KBM-7 (cell line): ENCODE results near the gene CBARP.

Experiments used
- DNase-seq: peaks from one replicate; pipeline ENCODE4 v3.0.0-alpha.2; 2015
- in situ Hi-C: fragments of 300-500 bp; cut with MboI; formaldehyde crosslinking; loops from 2 replicates; pipeline ENCODE4 v1.14.3; 2020; ENCODE audit warnings: low sequenced_read_pairs, low pct_unique_long_range_greater_than_20kb, mixed read lengths

The CBARP gene

GRCh38 chr19:1232652-1233072 lies 5.1 kb downstream of the CBARP start:
- in situ Hi-C loops: no loop called here

GRCh38 chr19:1231729-1232637 lies 5.8 kb downstream of the CBARP start:
- in situ Hi-C loops: no loop called here
- DNase-seq: no peak

More at GRCh38 chr19:1232652-1233072, 5.1 kb downstream of the CBARP start:
- no peak for DNase-seq

- no peak for DNase-seq
- in situ Hi-C loops: no loop called here
Measured at GRCh38 chr19:1230783-1231489, 6.9 kb downstream of the CBARP start.

- in situ Hi-C loops: no loop called here
- no peak for DNase-seq
Measured at GRCh38 chr19:1229924-1230782, 7.7 kb downstream of the CBARP start.

GRCh38 chr19:1229056-1229923 lies 8.5 kb downstream of the CBARP start:
- no peak for DNase-seq
- in situ Hi-C loops: no loop called here

- in situ Hi-C loops: no loop called here
- no peak for DNase-seq
Measured at GRCh38 chr19:1228161-1228957, 9.4 kb downstream of the CBARP start.

- in situ Hi-C loops: no loop called here
- no peak for DNase-seq
Measured at GRCh38 chr19:1227304-1228054, 10.3 kb downstream of the CBARP start.

GRCh38 chr19:1226522-1227303 lies 11.1 kb downstream of the CBARP start:
- in situ Hi-C loops: no loop called here
- DNase-seq: no peak

- no peak for DNase-seq
- in situ Hi-C loops: no loop called here
Measured at GRCh38 chr19:1226227-1226518, 11.6 kb downstream of the CBARP start.

GRCh38 chr19:1225440-1226226 lies 12.2 kb downstream of the CBARP start:
- in situ Hi-C loops: no loop called here
- DNase-seq: no peak

GRCh38 chr19:1224847-1225246 lies 13.0 kb downstream of the CBARP start:
- in situ Hi-C loops: no loop called here

GRCh38 chr19:1224047-1224825 lies 13.6 kb downstream of the CBARP start:
- DNase-seq: no peak
- in situ Hi-C loops: no loop called here

More at GRCh38 chr19:1224847-1225246, 13.0 kb downstream of the CBARP start:
- DNase-seq: no peak

GRCh38 chr19:1223018-1223855 lies 14.6 kb downstream of the CBARP start:
- DNase-seq: no peak
- in situ Hi-C loops: no loop called here

- in situ Hi-C loops: no loop called here
- no peak for DNase-seq
Measured at GRCh38 chr19:1222394-1222793, 15.4 kb downstream of the CBARP start.
